Breast epithelium (tissue), 4 donors: ENCODE results near the gene COL15A1. TPM values are rescaled to one million over a fixed set of nuclear protein-coding genes. Genes with fewer than 3 reads are reported as not detected.

Experiments
- DNase-seq, 2 donors: peaks; one replicate each; pipeline ENCODE4 v3.0.0-alpha.2; 2019; ENCODE audit warnings: low spot score in 2 of 2
- H3K27ac ChIP-seq, 2 donors: fragments of 200-600 bp; sonication (generic) in 1 of 2; one replicate each; pipeline ENCODE4 v1.5.1; 2016 to 2019; ENCODE audit warnings: mild to moderate bottlenecking in 1 of 2
- H3K27me3 ChIP-seq, 2 donors: fragments of 200-600 bp; sonication (generic) in 1 of 2; one replicate each; pipeline versions ENCODE4 v1.5.1 to v1.6.0; 2017 to 2019; ENCODE audit warnings: control low read depth in 1 of 2, mild to moderate bottlenecking in 1 of 2
- H3K36me3 ChIP-seq: fragments of 200-600 bp; one replicate; pipeline ENCODE4 v1.5.1; 2019
- H3K4me1 ChIP-seq, 2 donors: fragments of 200-600 bp; sonication (generic); one replicate each; pipeline ENCODE4 v1.5.1; 2016 to 2019; ENCODE audit warnings: control low read depth in 1 of 2
- H3K4me3 ChIP-seq, 3 donors: fragments of 200-600 bp; sonication (generic); 1 replicate in 2 of 3; 2 replicates in 1 of 3; pipeline ENCODE4 v1.5.1; 2016 to 2019; ENCODE audit warnings: mild to moderate bottlenecking in 3 of 3, moderate library complexity in 2 of 3
- H3K9me3 ChIP-seq, 2 donors: fragments of 200-600 bp; sonication (generic) in 1 of 2; one replicate each; pipeline ENCODE4 v1.5.1; 2016 to 2019; ENCODE audit warnings: control low read depth in 1 of 2
- POLR2A ChIP-seq: fragments of 450-650 bp; IDR thresholded peaks from one replicate; pipeline ENCODE4 v1.6.1; 2016; ENCODE audit warnings: antibody characterized with exemption, mild to moderate bottlenecking, moderate library complexity
- POLR2AphosphoS5 ChIP-seq, 3 donors: sonication (generic); formaldehyde crosslinking; IDR thresholded peaks; one replicate each; pipeline ENCODE4 v1.6.1; 2017; ENCODE audit warnings: antibody characterized with exemption in 3 of 3
- intact Hi-C: fragments of 100-400 bp; cut with DNase I; formaldehyde crosslinking; loops from one replicate; pipeline ENCODE4 v1.15.1; 2023; ENCODE audit warnings: low total_unique reads
- total RNA-seq, 3 donors: library from RNA; depleted of rRNA; stranded (reverse); fragments of >200 nt; gene quantifications; one replicate each; pipeline ENCODE4 v1.1.0, GENCODE V29; 2016
- TF ChIP-seq, protein P1 (sequence below), 3 donors: fragments of 450-650 bp; IDR thresholded peaks; one replicate each; pipeline ENCODE4 v1.5.1; 2016 to 2017; ENCODE audit warnings: antibody characterized with exemption in 3 of 3, mild to moderate bottlenecking in 3 of 3, moderate library complexity in 3 of 3

COL15A1 gene
- total RNA-seq, 3 donors from 2014 or later, result 13.9 to 47.8 (median 32.4) TPM

DNA sequence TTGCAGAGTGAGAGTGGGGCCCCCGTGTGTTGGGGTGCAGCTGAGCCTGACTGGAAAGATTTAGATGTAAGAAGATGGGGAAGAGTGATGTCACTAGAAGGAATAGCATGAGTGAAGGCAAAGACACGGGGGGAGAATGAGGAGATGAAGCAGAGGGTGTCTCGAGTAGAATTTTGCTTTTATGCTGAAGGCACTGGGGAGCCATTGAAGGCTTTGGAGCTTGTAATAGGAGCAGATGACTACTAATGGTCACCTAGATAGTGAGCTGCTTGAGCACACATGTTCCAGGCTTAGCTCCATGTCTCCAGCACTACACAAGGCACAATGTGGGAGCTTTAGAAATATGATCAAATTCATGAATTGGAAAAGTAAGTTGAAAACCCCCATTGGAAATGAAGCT is 32.1 kb downstream of the COL15A1 start:
- no peak overlapping the region for H3K4me3 ChIP-seq
- TF ChIP-seq, protein P1, sequence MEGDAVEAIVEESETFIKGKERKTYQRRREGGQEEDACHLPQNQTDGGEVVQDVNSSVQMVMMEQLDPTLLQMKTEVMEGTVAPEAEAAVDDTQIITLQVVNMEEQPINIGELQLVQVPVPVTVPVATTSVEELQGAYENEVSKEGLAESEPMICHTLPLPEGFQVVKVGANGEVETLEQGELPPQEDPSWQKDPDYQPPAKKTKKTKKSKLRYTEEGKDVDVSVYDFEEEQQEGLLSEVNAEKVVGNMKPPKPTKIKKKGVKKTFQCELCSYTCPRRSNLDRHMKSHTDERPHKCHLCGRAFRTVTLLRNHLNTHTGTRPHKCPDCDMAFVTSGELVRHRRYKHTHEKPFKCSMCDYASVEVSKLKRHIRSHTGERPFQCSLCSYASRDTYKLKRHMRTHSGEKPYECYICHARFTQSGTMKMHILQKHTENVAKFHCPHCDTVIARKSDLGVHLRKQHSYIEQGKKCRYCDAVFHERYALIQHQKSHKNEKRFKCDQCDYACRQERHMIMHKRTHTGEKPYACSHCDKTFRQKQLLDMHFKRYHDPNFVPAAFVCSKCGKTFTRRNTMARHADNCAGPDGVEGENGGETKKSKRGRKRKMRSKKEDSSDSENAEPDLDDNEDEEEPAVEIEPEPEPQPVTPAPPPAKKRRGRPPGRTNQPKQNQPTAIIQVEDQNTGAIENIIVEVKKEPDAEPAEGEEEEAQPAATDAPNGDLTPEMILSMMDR (IDR thresholded peaks at IDR 0.05), result no peak
- TF ChIP-seq POLR2AphosphoS5 (IDR thresholded peaks at IDR 0.05), result no peak
- no peak for TF ChIP-seq POLR2A
- H3K36me3 ChIP-seq, result no peaks in the 10 kb centered on the region
- H3K27me3 ChIP-seq, result peaks cover 0 to 9% of the 10 kb centered on the region in 2 donors
- no peak for DNase-seq
- intact Hi-C loops, result no loop called here
- no peaks in the 10 kb centered on the region for H3K9me3 ChIP-seq
- H3K27ac ChIP-seq, result peak overlapping the region in 1 of 2 donors; percentile 74
- no peaks in the 10 kb centered on the region for H3K4me1 ChIP-seq

DNA sequence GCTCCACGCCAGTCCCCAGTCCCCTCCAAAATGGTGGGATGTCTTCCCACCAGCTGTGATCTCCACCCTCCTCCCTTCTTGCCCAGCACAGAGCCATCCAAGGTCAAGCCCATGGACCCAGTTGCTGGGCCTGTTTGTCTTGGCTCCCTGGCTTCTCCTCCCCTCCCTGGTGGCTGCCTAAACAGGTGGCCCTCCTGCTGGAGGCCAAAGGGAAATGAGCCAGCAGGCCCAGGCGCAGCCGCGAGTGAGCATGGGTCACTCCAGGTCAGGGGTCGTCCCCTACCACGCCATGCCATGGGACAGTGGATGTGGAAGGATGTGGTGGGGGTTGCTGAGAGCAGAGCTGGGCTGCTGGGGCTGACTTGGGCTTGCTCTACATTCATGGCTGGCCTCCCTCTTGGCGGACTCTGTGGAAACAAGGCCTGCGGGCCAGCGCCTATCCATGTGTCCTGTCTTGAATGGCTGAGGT is 33.6 kb downstream of the COL15A1 start:
- no peak for DNase-seq
- intact Hi-C loops, result no loop called here
- Histone ChIP-seq H3K9me3 (no peaks in the 10 kb centered on the region), H3K4me1 (no peaks in the 10 kb centered on the region), H3K4me3 (no peak overlapping the region), H3K27ac (peak overlapping the region in 1 of 2 donors; percentile 74), H3K36me3 (no peaks in the 10 kb centered on the region), H3K27me3 (peaks cover 0 to 4% of the 10 kb centered on the region in 2 donors)
- no peak for TF ChIP-seq POLR2A
- TF ChIP-seq POLR2AphosphoS5 (IDR thresholded peaks at IDR 0.05), result no peak
- TF ChIP-seq, protein P1 (IDR thresholded peaks at IDR 0.05), result no peak

DNA sequence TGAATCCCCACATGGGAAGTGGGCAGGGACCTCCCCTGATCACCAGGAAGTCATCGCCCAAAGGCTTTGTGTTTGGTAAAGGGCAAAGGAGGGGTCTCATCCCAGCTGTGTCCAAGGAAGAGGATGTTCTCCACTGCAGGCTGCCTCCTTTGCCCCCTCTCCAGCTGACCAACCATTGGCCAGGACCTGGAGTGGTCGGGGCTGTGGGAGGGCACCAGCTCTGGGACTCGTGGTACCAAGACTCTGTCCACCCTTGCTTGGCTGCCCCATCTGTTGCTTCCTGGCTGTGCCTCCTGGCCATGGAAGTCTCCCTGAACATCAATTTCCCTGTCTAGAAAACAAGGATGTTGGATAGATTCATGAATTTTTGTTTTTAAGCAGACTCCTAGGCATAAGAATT is 34.1 kb downstream of the COL15A1 start:
- Histone ChIP-seq H3K36me3 (no peaks in the 10 kb centered on the region), H3K4me1 (no peaks in the 10 kb centered on the region), H3K27ac (peak overlapping the region in 1 of 2 donors; percentile 74), H3K27me3 (no peaks in the 10 kb centered on the region), H3K9me3 (no peaks in the 10 kb centered on the region), H3K4me3 (no peak overlapping the region)
- DNase-seq, result no peak
- intact Hi-C loops, result no loop called here
- TF ChIP-seq, protein P1 (IDR thresholded peaks at IDR 0.05), result no peak
- TF ChIP-seq POLR2A (no peak), POLR2AphosphoS5 (IDR thresholded peaks at IDR 0.05) (no peak)

DNA sequence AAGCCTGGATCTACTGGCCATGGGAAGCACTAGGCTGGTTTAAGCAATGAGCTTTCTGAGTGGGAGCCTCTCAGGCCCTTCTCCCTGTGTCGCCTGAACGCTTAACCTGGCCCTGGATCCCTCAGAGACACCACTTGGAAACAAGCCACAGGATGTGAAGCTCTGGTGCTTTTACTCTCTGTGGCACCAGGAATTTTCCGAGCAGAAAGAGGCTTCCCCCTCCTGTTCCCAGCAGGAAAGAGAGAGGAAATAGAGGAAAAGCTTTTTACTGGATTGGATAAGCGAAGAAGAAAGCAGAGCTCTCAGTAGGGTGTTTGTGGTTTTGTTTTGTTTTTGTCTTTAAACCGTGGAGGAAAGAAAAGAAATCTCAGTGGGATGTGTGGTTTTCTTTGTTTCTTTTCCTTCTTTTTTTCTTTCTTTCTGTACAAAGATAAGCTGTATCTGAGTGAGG is 34.5 kb downstream of the COL15A1 start:
- Histone ChIP-seq H3K9me3 (no peaks in the 10 kb centered on the region), H3K4me1 (no peaks in the 10 kb centered on the region), H3K36me3 (no peaks in the 10 kb centered on the region), H3K4me3 (no peak overlapping the region), H3K27ac (peak overlapping the region in 1 of 2 donors; percentile 74), H3K27me3 (no peaks in the 10 kb centered on the region)
- DNase-seq, result no peak
- intact Hi-C loops, result no loop called here
- TF ChIP-seq, protein P1 (IDR thresholded peaks at IDR 0.05), result no peak
- TF ChIP-seq POLR2A, result no peak
- no peak for TF ChIP-seq POLR2AphosphoS5 (IDR thresholded peaks at IDR 0.05)

DNA sequence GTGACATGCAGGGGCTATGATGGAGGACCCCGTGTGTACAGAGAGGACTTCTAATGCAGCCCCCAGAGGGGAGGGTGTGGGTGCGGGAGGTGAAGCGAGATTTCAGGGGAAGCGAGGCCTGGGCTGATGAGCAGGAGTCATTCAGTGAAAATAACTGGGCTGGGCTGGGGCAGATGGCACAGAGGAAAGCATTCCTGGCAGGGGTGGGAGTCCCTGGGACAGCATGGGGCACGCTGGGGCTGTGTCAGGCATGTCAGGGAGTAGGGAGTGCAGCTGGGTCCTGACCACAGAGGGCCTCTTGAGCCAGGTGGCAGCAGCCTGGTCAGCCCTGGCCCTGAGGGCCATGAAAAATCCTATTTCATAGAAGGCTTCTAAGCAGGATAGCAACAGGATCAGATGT is 36.6 kb downstream of the COL15A1 start:
- no peaks in the 10 kb centered on the region for H3K36me3 ChIP-seq
- H3K4me1 ChIP-seq, result no peaks in the 10 kb centered on the region
- no peaks in the 10 kb centered on the region for H3K27me3 ChIP-seq
- DNase-seq, result no peak
- no peak overlapping the region for H3K4me3 ChIP-seq
- H3K9me3 ChIP-seq, result no peaks in the 10 kb centered on the region
- intact Hi-C loops, result loop anchor here (10.0 kb wide), 1 partner anchor 965 kb away; no protein-coding TSS in a partner anchor
- TF ChIP-seq, protein P1 (IDR thresholded peaks at IDR 0.05), result no peak
- TF ChIP-seq POLR2A, result no peak
- TF ChIP-seq POLR2AphosphoS5 (IDR thresholded peaks at IDR 0.05), result no peak
- no peak overlapping the region for H3K27ac ChIP-seq
